Motor neuron (in vitro differentiated cells): ENCODE measurements around the gene CDC37L1. TPM values are rescaled to one million over a fixed set of nuclear protein-coding genes. Genes with fewer than 3 reads are reported as not detected.

ENCODE experiments used
- ATAC-seq, 8 experiments: fragments of 200-7000 bp; cut with Tn5 transposase; replicated peaks in 6 of 8; 2 replicates each; pipeline ENCODE4 v1.8.0; 2021; ENCODE audit warnings: mild to moderate bottlenecking in 8 of 8, moderate library complexity in 8 of 8
- H3K27ac ChIP-seq, 2 donors: fragments of 250-450 bp; sonication (Bioruptor Pico); 2 replicates each; pipeline ENCODE4 v1.9.0; 2021; ENCODE audit warnings: antibody characterized with exemption in 2 of 2, mild to moderate bottlenecking in 2 of 2, moderate library complexity in 1 of 2
- H3K4me1 ChIP-seq, 2 donors: fragments of 250-450 bp; sonication (Bioruptor Pico); replicated peaks in 1 of 2; 2 replicates each; pipeline ENCODE4 v1.6.1; 2021; ENCODE audit warnings: antibody characterized with exemption in 2 of 2, mild to moderate bottlenecking in 2 of 2, moderate library complexity in 1 of 2
- H3K4me3 ChIP-seq, 5 donors: fragments of 250-450 bp; sonication (Bioruptor Pico); 2 replicates each; pipeline ENCODE4 v1.9.0; 2021; ENCODE audit warnings: antibody characterized with exemption in 5 of 5, mild to moderate bottlenecking in 5 of 5, moderate library complexity in 4 of 5
- WGBS, 10 experiments: fragments of 450-650 bp; shearing (Covaris generic); methylation state at CpG; one replicate each; pipeline ENCODE4 v1.0.0; 2022; 5-methylcytosine and 5-hydroxymethylcytosine counted together
- in situ Hi-C, 9 experiments: fragments of 400-800 bp; cut with MboI; loops; one replicate each; pipeline ENCODE4 v1.15.0; 2021; ENCODE audit warnings: low sequenced_read_pairs in 9 of 9, low pct_unique_long_range_greater_than_20kb in 2 of 9; ENCODE audit not compliant: unreplicated experiment in 9 of 9
- total RNA-seq, 8 experiments: library from RNA; unstranded; fragments of 300-600 nt; gene quantifications; 2 replicates each; pipeline versions ENCODE4 v1.2.3 to v1.2.4, GENCODE V29; 2022

Gene CDC37L1
- total RNA-seq, 8 experiments from 2014 or later = 15.4 to 35.6 (median 22.8) TPM

GRCh38 chr9:4727593-4727992 lies 48.2 kb downstream of the CDC37L1 start:
- WGBS, 10 experiments = 33 to 88% (median 60%) methylated on average over 1 of the region's 1 CpG; no CpG with 5 or more reads in 6 of the 10 experiments

DNA sequence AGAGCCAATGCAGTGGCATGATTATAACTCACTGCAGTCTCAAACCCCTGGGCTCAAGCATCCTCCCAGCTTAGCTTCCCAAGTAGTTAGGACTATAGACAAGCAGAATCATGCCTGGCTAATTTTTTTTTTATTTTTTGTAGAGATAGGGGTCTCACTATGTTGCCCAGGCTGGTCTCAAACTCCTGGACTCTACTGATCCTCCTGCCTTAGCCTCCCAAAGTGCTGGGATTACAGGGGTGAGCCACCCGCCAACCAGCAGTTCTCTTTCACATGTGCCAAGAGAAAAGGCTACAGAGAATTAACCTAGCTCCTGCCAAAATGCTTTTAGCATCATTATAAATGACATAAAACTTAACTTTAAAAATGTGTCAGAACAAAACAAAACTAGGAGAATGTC lies 53.5 kb downstream of the CDC37L1 start:
- 89 to 100% (median 89%) methylated on average over 1 of the region's 1 CpG; no CpG with 5 or more reads in 7 of the 10 experiments for WGBS, 10 experiments
- ATAC-seq = no peak
- no peaks in the 10 kb centered on the region for H3K4me1 ChIP-seq
- in situ Hi-C loops = no loop called here
- no peak overlapping the region for H3K4me3 ChIP-seq
- no peak overlapping the region for H3K27ac ChIP-seq

More at GRCh38 chr9:4727593-4727992, 48.2 kb downstream of the CDC37L1 start:
- in situ Hi-C loops = no loop called here
- H3K4me1 ChIP-seq = no peaks in the 10 kb centered on the region
- no peak overlapping the region for H3K27ac ChIP-seq
- H3K4me3 ChIP-seq = no peak overlapping the region
- ATAC-seq = no peak

- WGBS, 10 experiments = 80 to 100% (median 100%) methylated on average over 1 of the region's 2 CpGs; no CpG with 5 or more reads in 5 of the 10 experiments
- Histone ChIP-seq H3K4me1 (peaks cover 5 to 7% of the 10 kb centered on the region in 2 donors), H3K4me3 (no peak overlapping the region), H3K27ac (no peak overlapping the region)
- in situ Hi-C loops = no loop called here
- no peak for ATAC-seq
Measured at GRCh38 chr9:4734150-4734549, 54.8 kb downstream of the CDC37L1 start.

GRCh38 chr9:4738866-4739586 lies 59.7 kb downstream of the CDC37L1 start:
- peak overlapping the region; percentile 70 to 82 (median 71) for H3K4me3 ChIP-seq
- 38 to 90% (median 69%) methylated on average over 1 to 15 of the region's 19 CpGs; no CpG with 5 or more reads in 2 of the 10 experiments for WGBS, 10 experiments
- no peak overlapping the region for H3K27ac ChIP-seq
- no peak for ATAC-seq
- in situ Hi-C loops = no loop called here
- H3K4me1 ChIP-seq = peaks cover 9 to 23% of the 10 kb centered on the region in 2 donors

- ATAC-seq = peak in 1 of 8 experiments; percentile 1
- H3K4me1 ChIP-seq = peaks cover 9 to 23% of the 10 kb centered on the region in 2 donors
- 0 to 30% (median 17%) methylated on average over 7 to 21 of the region's 26 CpGs for WGBS, 10 experiments
- H3K4me3 ChIP-seq = peak overlapping the region; percentile 70 to 82 (median 71)
- in situ Hi-C loops = no loop called here
- H3K27ac ChIP-seq = peak overlapping the region in 1 of 2 donors; percentile 80
Measured at GRCh38 chr9:4739587-4740387, 60.4 kb downstream of the CDC37L1 start.

- in situ Hi-C loops = no loop called here
- peak in 3 of 8 experiments; percentile 0 to 3 (median 1) for ATAC-seq
- Histone ChIP-seq H3K4me3 (peak overlapping the region; percentile 70 to 82 (median 71)), H3K27ac (peak overlapping the region; percentile 44 to 80), H3K4me1 (peaks cover 9 to 23% of the 10 kb centered on the region in 2 donors)
- WGBS, 10 experiments = 0 to 16% (median 0%) methylated on average over 1 to 4 of the region's 4 CpGs
Measured at GRCh38 chr9:4740388-4740637, 60.9 kb downstream of the CDC37L1 start.

DNA sequence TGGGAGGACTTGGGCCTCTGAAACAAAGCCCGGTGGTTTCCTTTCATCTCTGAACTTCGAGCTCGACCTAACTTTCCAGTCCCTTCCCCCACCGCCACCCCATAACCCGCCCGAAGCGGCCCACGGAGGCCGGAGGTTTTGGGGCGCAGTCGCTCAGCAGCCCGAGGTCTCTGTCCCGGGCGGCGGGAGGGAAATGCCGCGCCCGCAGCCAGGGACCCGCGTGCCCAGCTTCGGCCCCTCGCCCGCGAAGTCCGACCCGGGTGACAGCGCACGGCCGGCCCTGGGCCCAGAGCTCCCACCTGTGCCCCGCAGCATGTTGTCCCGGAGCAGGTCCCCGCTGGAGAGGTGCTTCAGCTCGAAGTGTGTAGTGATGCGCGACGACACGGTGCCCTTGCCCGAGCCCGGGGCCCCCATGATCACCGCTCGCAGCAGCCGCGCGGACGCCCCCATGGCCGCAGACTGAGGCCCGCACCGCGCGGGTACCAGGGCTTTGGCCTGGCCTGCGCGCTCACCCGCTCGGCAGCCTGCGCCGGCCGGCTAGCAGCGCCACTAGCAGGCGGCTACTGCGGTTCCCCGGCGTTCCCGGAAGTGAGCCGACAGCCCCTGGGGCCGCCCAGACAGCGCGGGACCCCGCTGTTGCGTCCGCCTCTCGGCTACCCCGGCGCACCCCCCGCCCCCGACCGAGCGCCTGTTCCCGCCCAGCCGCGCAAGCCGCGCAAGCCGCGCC lies 61.4 kb downstream of the CDC37L1 start, which contains the start of gene AK3:
Gene AK3 (minus strand): TSS at position 565 of the 727 bp plus-strand sequence. CDS start 115 bp downstream, at position 450.
- 0% methylated on average over 1 to 4 of the region's 84 CpGs; no CpG with 5 or more reads in 5 of the 10 experiments for WGBS, 10 experiments
- peaks cover 9 to 23% of the 10 kb centered on the region in 2 donors for H3K4me1 ChIP-seq
- H3K4me3 ChIP-seq = peak within 1 kb of the TSS; percentile 70 to 82 (median 71)
- peak; percentile 83 to 94 (median 92) for ATAC-seq
- in situ Hi-C loops = no loop called here
- H3K27ac ChIP-seq = peak within 1 kb of the TSS; percentile 58 to 80

- 0 to 73% (median 27%) methylated on average over 1 to 4 of the region's 54 CpGs; no CpG with 5 or more reads in 2 of the 10 experiments for WGBS, 10 experiments
- Histone ChIP-seq H3K4me1 (peaks cover 9 to 23% of the 10 kb centered on the region in 2 donors), H3K27ac (peak overlapping the region; percentile 58 to 80), H3K4me3 (peak overlapping the region; percentile 70 to 82 (median 71))
- in situ Hi-C loops = no loop called here
- peak; percentile 7 to 56 (median 40) for ATAC-seq
Measured at GRCh38 chr9:4741365-4742089, 62.2 kb downstream of the CDC37L1 start.

GRCh38 chr9:4742246-4742645 lies 62.9 kb downstream of the CDC37L1 start:
- Histone ChIP-seq H3K4me1 (peaks cover 9 to 23% of the 10 kb centered on the region in 2 donors), H3K4me3 (peak overlapping the region in 3 of 5 donors; percentile 71 to 72 (median 71)), H3K27ac (no peak overlapping the region)
- ATAC-seq = no peak
- in situ Hi-C loops = no loop called here
- 25 to 80% (median 53%) methylated on average over 1 to 3 of the region's 3 CpGs; no CpG with 5 or more reads in 3 of the 10 experiments for WGBS, 10 experiments

DNA sequence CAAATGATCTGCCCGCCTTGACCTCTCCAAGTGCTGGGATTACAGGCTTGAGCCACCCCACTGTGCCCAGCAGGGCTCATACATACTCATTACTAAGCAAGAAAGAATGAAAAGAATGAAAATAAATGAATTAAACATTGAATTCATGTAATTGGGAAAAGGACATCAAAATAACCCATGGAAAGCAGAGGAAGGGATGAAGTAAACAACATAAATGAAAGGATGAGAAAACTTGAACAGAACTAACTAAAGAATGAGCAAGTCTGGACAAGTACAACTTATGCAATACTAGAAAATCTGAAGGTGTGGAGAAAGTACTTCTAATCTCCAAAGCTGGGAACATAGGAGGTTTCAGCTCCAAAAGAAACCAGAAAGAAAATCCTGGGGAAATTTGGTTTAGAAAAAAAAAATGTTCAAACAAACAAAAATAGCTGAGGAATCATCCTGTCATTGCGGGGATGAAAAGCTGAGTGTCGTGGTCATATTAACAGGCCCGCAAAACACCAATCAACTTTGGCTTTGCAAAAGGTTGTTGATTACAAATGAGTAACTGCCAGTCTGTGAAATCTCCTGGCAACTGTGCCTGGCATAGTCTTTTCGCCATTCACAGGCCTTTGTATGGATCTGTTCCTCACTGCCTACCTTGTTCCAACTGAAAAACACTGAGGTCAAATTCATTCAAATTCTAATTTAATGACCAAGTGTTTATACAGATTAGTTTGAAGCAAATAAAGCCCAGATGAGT lies 63.9 kb downstream of the CDC37L1 start:
- ATAC-seq = peak in 2 of 8 experiments; percentile 1 to 2
- Histone ChIP-seq H3K4me3 (no peak overlapping the region), H3K27ac (no peak overlapping the region), H3K4me1 (peaks cover 9 to 21% of the 10 kb centered on the region in 2 donors)
- in situ Hi-C loops = no loop called here
- WGBS, 10 experiments = 61 to 87% (median 67%) methylated on average over 2 to 5 of the region's 5 CpGs

DNA sequence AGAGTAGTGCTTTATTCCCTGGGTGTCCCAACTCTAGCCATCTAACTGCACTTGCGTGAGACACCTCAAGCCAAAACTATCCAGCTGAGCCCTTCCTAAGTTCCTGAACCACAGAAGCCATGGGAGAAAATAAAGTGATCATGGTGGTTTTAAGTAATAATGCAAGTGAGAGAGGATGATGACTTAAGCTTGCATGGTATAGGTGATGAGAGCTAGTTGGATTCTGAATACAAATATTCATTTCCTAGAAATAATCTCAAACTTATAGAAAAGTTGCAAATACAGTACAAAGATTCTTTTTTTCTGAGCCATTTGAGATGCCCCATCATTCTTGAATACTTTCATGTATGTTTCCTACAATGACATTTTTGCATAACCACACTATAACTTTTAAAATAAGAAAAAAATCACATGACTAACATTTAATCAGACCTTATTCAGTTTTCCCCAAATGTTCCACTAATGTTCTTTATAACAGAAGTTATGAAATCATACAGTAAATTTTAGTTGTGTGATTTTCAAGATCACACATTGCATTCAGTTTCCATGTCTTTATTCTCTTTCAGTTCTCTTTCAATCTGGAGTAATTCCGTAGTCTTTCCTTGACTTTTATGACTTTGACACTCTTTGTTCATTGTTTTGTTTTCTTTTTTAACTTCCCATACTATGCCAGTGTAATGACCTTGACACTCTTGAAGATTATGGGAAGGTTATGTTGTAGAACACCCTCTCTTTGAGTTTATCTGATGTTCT lies 67.1 kb downstream of the CDC37L1 start:
- no peak for ATAC-seq
- H3K27ac ChIP-seq = no peak overlapping the region
- H3K4me3 ChIP-seq = no peak overlapping the region
- in situ Hi-C loops = no loop called here
- 30 to 100% (median 93%) methylated on average over 1 to 2 of the region's 2 CpGs for whole genome bisulfite sequencing, 10 experiments
- peaks cover 0 to 11% of the 10 kb centered on the region in 2 donors for H3K4me1 ChIP-seq
